ENCODE results near the gene MAP2K7.

MAP2K7 gene

DNA sequence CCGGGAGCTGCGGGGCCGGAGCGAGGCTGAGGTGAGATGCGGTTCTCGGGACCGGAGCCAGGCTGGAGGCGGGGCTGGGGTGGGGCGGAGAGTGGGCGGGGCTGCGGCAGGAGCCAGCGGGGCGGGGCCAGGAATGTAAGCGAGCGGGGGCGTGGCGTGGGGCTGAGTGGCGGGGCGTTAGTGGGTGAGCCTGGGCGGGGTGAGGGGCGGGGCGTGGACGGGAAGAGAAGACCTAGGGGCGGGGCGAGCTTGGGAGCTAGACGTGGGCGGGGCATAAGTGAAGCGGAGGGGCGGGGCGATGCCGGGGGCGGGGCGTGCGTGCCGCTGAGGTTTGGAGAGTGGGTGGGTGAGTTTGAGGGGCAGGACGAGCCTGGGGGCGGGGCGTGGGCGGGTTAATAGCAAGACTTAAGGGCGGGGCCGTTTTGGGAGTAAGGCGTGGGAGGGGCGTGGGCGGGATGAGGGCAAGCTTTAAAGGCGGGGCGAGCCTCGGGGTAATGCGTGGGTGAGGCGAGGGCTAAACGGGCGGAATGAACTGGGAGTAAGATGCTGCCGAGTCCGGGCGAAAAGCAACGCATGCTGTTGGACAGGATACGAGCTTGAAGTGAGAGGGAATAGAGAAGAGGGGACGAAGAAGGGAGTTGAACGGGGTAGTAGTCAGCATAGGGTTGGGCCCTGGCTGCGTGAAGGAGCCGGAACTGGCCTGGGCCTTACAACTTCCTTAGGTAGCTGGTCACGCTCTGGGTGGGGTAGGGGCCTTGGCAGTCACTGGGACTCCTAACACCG, 17.0 kb downstream of the MAP2K7 start:
- peak; percentile 96 to 100 (median 99) for DNase-seq

DNA sequence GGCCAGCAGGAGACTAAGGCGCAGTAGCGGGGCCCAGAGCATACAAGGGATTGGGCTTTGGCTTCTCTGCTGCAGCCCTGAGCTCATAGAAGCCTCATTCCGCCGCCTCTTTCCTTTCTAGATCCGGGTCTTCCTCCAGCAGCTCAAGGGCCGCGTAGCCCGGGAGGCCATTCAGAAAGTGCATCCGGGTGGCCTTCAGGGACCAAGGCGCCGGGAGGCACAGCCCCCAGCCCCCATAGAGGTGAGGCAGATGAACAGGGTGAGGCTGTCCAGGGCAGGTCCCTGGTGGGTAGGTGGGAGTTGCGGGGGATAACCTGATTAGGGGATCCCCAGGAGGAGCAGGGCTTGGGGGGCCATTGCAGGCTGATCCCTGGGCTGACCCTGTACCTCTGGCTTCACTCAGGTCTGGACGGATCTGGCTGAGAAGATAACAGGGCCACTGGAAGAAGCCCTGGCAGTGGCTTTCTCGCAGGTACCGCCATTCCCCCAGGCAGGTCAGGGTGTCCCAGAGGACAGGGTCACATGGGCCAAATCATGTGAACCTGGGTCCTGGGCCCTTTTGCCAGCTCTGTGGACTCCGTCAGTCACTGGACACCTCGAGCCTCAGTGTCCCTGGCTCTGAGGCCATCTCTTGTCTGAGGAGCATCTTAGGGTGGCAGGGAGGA, 17.8 kb downstream of the MAP2K7 start:
- DNase-seq = no peak

DNA sequence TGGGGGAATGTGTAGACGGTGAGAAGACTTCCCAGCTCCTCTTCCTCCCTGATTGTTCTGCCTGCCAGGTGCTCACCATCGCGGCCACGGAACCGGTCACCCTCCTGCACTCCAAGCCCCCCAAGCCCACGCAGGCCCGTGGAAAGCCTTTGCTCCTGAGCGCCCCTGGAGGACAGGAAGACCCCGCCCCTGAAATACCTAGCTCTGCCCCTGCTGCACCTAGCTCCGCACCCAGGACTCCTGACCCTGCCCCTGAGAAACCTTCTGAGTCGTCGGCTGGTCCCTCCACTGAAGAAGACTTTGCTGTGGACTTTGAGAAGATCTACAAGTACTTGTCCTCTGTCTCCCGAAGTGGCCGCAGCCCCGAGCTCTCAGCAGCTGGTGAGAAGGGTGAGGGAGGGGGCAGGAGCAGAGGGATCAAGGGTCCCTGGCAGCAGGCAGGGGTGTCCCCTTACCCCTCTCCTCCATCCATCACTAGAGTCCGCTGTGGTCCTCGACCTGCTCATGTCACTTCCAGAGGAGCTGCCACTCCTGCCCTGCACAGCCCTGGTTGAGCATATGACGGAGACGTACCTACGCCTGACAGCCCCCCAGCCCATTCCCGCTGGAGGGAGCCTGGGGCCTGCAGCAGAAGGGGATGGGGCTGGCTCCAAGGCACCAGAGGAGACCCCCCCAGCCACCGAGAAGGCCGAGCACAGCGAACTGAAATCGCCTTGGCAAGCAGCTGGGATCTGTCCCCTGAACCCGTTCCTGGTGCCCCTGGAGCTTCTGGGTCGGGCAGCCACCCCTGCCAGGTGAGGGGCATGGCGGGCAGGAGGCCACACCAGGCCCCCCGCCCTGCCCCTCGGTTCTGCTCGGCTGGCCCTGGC, 18.5 kb downstream of the MAP2K7 start:
- no peak for DNase-seq

DNA sequence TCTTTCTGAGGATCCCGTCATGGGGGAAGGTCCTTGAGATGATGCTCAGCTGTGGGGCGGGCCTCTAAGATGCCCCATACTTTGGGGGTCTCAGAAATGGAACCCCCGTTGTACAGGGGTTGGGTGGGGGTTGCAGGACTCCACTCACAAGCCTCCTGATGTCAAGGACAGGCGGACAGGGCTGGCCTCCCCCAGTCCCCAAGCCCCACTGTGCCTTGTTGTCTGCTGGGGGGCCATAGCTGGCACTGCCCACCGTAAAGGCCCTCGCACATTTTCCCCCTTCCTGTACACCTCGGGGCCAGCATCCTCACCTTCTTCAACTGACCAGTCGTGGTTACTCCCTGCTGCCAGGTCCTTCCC, 19.1 kb downstream of the MAP2K7 start:
- DNase-seq = peak in 1 of 4 experiments; percentile 1

DNA sequence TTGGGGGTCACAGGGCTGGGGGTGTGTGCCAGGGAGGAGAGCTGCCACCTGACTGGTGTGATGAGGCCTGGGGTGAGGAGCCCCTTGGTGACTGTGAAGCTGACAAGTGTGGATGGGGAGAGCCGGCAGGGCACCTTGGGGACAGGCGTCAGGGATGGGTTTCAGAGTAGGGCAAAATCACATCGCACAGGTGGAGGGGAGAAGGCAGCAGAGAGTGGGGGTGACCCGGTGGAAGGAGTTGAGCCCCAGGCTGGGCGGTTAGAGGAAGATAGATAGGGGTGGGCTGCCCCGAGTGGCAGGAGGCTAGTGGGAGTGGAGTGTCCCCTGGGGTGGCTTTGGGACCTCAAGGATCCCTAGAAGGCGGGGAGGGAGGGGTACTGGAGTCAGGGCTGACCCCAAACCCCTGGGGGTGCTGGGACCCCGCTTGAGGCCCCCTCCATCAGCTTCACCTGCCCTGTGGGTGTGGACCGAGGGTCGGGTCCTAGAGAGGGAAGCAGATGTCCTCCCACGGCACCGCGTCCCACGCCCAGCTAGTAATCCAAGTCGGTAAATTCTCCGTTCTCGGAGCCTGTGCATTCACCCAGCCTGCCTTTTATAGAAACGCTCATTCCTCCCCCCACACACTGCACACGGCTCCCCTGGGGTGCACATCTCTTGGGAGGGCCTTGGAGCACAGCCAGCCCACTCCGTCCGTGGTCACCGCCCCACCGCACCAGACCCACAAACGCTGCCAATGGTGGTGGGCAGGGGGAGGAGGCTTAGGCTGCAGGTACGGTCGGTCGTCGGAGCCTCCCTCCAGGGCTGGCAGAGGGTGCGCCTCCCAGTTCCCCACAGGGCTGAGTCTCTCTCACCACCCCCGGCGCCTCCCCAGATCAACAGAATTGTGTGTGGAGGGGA, 19.9 kb downstream of the MAP2K7 start:
- DNase-seq = peak in 1 of 4 experiments; percentile 2

DNA sequence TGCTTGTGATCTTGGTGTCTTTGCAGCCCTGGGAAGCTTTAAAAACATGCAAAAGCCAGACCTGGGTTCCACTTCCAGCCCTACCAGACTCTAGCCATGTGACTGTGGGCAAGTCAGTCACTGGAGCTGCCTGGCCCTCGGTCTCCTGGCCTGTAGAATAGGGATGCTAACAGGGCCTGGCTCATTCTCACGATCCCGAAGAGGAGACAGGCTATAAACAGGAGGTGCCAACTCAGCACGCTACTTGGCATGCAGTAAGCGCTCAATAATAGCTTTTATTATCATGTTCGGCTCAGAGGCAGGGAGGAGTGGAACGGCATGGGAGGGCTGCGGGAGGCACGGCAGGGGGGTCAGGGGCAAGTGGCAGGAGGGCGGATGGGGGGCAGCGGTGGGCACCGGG, 20.6 kb downstream of the MAP2K7 start:
- peak in 1 of 4 experiments; percentile 14 for DNase-seq

DNA sequence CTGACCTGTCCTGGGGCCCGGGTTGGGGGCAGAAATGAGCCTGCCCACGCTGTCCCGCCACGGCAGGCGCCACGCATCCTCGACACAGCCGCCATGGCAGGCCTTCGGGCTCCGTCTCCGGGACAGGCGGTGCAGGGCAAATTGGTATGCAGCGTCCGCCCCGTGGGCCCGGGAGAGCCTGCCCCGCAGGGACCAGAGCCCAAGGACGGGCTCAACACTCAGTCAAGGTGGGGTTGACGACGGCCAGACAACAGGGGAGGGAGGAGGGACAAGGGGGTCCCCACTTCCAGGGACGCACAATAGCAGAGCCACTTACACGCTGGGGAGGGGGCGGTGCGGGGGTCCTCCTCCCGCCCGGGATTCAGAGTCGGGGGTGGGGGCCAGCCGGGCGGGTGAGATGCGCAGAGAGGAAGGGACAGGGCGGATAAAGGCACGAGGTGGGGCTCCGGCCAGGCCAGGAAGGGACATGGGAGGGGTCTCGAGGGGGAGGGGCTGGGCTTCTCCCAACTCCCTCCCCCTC, 21.0 kb downstream of the MAP2K7 start:
- DNase-seq = peak in 1 of 4 experiments; percentile 1

DNA sequence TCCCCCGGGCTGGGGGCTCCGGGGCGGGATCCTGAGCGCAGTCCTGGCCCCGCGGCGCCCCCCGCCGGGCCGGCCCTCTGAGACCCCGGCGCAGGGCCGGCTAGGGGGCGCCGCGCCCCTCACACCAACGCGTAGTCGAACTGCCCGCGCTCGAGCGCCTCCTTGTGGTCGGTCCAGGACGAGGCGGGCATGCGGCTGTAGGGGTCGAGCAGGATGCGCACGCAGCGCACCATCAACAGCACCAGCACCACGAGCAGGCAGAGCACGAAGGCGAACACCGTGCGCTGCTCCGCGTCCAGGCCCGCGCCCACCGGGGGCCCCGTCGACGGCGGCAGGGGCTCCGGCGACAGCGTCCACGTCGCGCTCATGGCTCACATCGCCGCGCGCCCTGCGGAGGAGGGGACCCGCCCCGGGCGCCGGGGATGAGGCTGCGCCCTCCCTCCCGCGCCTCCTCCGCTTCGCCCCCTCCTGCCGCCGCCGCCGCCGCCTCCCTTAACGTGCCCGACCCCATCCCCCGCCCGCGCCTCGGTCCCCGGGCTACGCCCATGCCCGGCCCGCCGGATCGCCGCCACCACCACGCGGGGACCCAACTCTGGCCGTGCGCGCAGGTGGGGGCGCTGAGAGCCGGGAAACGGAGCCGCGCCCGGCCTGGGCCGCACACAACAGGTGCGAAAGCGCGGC, 21.6 kb downstream of the MAP2K7 start:
- peak; percentile 65 to 81 (median 71) for DNase-seq

DNA sequence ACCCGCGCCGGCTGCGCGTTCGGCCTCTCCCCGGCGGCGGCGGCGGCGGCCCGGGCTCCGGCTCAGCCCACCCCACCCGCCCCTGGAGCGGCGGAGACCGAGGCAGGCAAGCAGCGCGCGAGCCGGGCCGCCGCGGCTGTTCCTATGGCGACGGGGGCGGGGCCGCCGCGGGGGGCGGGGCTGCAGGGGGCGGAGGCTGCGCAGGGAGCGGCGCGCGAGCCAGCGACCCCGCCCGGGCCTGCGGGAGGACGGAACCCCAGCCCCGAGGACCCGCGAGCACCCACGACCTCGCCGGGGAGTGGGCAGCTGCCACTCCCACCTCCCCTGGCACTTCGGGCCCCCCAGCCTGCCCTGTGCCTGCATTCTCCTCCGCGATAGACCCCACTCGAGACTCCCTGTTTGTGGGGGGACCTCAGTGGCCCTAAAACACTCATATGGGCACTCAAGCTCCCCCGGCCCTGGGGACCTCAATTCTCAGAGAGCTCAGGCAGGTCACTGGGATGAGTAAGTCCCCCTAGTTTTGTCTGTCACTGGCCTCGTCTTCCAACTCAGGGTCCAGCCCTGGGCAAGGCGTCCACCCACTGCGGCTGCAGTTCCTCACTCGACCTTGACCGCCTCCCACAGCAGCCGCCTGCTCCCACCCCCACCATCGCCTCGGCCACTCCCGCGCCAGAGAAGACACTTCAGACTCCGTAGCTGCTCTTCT, 22.5 kb downstream of the MAP2K7 start, which contains the start of gene CTXN1:
CTXN1 (minus strand) TSS at position 115 of the 706 bp plus-strand sequence. CDS start 597 bp downstream, outside the sequence.
- peak; percentile 46 to 82 (median 66) for DNase-seq

DNA sequence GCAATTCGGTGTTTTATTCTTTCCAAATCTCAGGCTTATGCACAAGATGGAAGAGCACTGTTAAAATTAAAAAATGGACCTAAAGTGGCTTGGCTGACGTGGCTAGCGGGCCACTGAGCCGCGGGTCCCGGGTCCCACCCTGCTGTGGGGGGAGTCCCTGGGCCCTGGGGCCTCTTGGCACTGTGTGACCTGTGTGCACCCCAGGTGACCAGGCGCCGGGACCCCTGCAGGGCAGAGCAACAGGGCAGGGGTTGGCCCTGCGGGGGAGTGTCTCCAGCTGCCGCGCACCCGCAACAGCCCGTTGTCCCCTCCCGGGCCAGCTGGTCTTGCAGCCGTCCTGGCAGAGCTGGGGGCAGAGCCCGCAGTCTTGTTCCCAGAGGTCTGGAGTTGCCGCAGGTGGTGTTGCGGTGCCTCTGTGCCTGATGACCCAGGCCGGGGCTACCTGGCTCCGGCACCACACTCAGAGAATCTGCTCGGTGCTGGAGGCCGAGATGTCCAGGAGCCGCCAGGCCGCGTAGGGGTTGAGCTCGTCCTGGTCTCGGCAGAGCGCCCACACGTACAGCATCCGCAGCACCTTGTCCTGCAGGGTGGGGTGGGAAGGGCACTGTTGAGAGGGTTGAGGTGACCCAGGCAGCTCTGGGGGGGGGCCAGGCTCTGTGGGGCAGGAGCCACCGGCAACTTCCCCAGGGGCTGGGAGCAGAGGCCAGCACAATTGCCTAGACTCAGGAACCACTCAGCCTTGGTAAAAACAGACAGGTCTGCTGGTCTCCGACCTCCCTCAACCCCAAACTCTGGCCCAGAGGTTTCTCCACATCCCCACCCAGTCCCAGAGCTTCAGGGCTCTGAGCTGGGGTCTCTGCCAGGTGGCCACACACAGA, 23.3 kb downstream of the MAP2K7 start:
- peak in 1 of 4 experiments; percentile 4 for DNase-seq

DNA sequence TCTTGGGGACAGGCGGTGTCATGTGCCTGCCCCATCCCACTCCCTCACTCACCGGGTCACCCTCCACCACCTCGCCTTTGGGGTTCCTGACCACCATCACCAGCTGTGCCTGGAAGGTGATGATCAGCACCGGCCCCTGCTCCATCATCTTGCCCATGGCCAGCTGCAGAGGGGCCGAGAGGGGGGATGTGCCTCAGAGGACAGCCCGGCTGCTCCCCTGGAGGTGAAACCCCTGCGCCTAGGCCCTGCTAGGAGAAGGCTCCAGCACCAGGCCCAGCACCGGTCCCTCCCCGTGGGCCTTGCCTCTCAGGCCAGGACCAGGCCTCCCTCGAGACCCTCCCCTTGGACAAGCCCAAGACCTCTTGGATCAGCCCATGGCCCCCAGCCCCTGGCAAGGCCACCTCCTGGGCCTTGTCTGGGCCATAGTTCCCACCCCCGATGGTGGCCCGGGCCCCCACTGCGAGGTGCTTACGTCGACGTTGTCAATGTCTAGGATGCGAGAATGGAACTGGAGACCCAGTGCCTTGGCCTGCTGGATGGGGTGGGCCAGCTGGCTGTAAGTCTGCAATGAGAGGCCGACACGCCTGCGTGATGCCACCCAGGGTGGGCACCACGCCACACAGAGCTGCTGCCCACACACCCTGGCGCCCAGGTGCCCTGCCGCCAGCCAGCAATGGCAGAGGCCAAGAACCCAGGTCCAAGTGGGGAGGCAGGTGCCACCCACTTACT, 24.1 kb downstream of the MAP2K7 start:
- DNase-seq = peak in 1 of 4 experiments; percentile 1

DNA sequence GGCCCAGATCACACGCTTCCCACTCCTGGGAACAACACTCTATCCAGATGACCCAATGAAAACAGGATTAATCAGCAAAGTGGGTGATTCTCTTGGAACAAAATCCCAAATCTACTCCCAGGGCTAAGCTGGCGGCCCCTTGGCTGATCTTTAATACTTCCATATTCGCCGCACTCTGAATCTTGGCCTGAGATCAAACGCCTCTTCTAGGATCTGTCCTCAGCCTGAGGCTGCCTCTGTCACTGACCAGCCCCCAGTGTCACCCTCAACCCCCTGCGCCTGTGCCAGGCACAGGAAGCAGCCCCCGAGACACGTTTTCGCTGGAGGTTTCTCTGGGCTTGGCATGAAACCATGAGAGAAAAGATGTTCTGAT, 24.6 kb downstream of the MAP2K7 start:
- DNase-seq = no peak

DNA sequence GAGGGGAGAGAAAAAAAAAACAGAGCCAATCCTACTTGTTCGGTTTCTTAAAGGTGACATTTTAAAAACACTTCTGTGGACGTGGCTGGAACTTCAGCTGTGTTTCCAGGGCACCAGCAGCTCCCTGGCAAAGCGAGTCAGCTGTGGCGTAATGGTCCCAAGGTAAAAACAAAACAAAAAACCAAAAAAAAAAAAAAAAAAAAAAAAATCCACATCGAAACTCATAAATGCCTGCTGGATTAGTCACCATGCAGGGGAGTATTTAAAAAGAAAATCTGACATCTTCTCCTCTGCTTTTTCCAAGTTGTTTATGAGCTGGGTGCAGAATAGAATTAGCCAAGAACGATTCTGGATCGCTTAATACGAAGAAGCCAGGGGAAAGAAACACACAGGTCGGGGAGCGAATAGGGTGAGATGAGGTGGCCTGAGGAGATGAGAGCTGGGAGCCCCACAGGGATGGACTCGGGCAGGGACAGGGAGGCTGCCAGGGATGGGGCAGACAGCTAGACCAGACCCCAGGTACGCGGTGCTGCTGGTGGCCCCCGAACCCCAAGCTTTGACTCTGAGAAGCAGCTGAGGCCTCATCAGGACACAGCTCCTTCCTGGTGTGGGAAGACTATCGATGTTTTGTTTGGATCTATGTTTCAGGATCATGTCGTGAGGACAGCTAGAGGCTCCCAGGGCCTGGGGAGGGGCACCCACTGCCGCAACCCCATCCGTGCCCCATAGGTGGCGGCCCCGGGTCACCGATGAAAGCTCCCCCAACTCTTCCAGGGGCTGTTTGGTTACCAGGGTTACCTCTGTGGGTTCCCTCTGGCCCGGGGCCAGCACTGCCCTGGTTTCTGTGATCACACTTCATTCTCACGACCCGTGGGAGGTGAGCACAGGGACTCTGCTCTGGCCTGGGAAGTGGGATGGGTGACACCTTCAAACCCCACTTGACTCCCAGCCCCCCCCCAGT, 25.3 kb downstream of the MAP2K7 start:
- DNase-seq = peak; percentile 41 to 73 (median 56)

DNA sequence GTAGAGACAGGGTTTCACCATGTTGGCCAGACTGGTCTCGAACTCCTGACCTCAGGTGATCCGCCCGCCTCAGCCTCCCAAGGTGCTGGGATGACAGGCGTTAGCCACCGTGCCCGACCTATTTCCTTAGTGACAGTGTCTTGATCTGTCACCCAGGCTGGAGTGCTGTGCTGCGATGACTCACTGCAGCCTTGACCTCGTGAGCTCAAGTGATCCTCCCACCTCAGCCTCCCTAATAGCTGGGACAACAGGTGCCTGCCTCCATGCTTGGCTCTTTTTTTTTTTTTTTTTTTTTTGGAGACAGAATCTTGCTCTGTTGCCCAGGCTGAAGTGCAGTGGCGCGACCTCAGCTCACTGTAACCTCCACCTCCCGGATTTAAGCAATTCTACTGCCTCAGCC, 26.4 kb downstream of the MAP2K7 start:
- DNase-seq = peak in 3 of 4 experiments; percentile 31 to 44 (median 38)

DNA sequence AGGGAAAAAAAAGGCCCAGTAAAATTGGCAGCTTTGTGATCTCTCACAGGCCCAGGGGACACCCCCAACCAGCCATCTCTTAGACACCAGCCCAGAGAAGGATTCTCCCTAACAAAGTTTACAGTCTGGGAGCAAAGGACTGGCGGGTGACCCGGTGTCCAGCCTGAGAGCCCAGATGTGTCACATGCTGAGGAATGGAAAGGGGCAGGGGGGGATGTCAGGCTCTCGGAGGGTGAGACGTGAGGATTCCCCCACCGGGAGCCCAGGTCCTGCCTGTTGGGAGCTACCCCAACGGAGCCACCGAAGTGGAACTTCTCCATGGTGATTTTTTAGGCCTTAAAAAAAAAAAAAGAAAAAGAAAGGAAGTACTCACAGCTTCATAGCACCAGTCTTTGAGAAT, 27.1 kb downstream of the MAP2K7 start:
- DNase-seq = no peak

DNA sequence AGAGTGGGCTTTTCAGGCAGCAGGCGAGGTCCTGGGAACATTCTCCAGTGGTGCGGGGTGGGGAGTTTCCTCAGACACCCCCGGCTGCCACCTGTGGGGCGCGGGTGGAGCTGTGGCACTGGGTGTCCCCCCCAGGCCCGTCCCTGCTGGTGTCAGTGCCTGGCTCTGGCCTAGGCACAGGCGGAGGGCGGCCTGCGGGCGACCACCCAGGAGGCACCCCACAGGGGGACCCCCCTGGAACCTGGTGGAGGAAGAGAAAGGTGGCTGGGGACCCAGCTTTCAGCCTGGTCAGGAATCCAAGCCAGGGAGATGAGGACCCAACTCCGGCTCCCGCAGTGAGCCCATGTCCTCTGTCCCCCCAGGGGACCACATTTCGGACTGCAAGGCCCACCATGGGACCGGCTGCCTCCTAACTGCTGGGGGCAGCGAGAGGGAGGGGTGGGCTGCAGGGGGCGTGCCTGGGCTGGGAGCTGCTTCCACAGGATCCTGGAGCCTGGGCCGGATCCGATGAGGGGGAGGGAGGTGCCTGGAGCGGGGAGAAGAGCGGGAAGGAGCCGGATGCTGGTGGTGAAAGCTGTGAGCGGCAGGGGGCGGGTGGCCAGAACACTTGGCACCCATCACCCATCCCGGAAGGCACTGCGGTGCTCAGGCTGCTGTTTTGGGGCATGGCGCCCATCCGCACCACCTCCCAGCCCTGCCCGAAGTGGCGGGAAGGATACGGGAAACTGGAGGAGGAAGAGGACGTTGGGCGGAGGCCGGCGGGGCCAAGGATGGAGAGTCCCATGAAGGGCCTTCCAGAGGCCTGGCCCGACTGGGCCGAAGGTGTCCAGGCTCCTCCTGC, 27.8 kb downstream of the MAP2K7 start:
- peak in 1 of 4 experiments; percentile 1 for DNase-seq
